Right atrium auricular region (tissue), 2 donors: ENCODE results near the gene SNX33. TPM values are rescaled to one million over a fixed set of nuclear protein-coding genes. Genes with fewer than 3 reads are reported as not detected.
A peak's percentile ranks its signal among the peaks of the same experiment; 100 is the strongest.

Experiments used
- DNase-seq: peaks from one replicate; pipeline ENCODE4 v3.0.0-alpha.2; 2019; ENCODE audit warnings: low spot score
- H3K27ac ChIP-seq, 2 donors: fragments of 200-600 bp; sonication (generic); 1 replicate in 1 of 2; 2 replicates in 1 of 2; pipeline ENCODE4 v1.5.1; 2016 to 2019
- H3K27me3 ChIP-seq, 2 donors: fragments of 200-600 bp; sonication (generic); one replicate each; pipeline versions ENCODE4 v1.5.1 to v1.6.0; 2017 to 2019
- H3K36me3 ChIP-seq: fragments of 200-600 bp; sonication (generic); one replicate; pipeline ENCODE4 v1.5.1; 2016
- H3K4me1 ChIP-seq, 2 donors: fragments of 200-600 bp; sonication (generic); one replicate each; pipeline versions ENCODE4 v1.5.1 to v1.6.0; 2017 to 2019
- H3K4me3 ChIP-seq, 2 donors: fragments of 200-600 bp; sonication (generic); 1 replicate in 1 of 2; 2 replicates in 1 of 2; pipeline ENCODE4 v1.5.1; 2017 to 2019; ENCODE audit warnings: mild to moderate bottlenecking in 1 of 2, moderate library complexity in 1 of 2
- H3K9me3 ChIP-seq, 2 donors: fragments of 200-600 bp; sonication (generic); one replicate each; pipeline ENCODE4 v1.5.1; 2019
- total RNA-seq, 2 donors: library from RNA; depleted of rRNA; stranded (reverse); fragments of >200 nt; gene quantifications; one replicate each; pipeline ENCODE4 v1.1.0, GENCODE V29; 2016
- TF ChIP-seq, protein P1 (sequence below), 2 donors: fragments of 200-600 bp; sonication (generic); IDR thresholded peaks; one replicate each; pipeline ENCODE4 v1.5.1; 2019; ENCODE audit warnings: antibody characterized with exemption in 2 of 2

Gene SNX33
- total RNA-seq, 2 donors from 2014 or later = 10.3 to 20.5 TPM

DNA sequence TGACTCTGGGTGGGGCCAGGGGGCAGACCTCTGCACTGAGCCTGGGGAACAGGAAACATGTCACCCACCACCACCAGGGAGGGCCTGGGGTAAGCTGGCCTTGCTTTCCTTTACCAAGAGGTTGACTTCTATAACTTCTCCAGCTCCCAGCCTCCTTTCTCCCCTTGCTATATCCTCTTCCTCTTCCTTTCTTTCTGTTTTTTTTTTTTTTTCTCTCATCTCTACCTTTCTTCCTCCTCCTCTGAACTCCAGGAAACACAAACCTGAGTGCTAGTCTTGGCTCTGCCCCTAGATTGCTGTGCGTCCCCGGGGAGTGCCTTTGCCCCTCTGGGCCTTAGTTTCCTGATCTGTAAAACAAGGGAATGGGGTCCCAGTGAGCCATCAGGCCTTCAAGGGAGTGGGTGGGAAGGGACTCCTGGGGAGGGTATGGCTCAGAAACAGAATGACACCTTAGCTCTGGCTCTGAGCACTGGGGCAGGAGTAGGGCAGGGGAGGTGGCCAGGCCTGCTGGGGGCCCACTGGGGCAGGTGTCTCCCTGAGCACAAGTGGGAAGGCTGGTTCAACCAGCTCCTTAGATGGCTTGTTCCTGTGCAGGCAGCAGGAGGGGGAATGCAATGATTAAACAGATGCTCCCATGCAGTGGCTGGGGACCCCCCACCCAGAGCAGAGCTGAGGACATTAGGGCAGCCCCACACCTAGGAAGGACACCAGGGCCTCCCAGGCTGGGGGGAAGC, 4.3 kb downstream of the SNX33 start:
- Histone ChIP-seq H3K4me3 (peak overlapping the region; percentile 13 to 73), H3K9me3 (no peaks in the 10 kb centered on the region), H3K27me3 (no peaks in the 10 kb centered on the region), H3K4me1 (peaks cover 0 to 71% of the 10 kb centered on the region in 2 donors), H3K36me3 (peaks cover 12% of the 10 kb centered on the region), H3K27ac (peak overlapping the region; percentile 50 to 64)
- no peak for DNase-seq
- TF ChIP-seq, protein P1, sequence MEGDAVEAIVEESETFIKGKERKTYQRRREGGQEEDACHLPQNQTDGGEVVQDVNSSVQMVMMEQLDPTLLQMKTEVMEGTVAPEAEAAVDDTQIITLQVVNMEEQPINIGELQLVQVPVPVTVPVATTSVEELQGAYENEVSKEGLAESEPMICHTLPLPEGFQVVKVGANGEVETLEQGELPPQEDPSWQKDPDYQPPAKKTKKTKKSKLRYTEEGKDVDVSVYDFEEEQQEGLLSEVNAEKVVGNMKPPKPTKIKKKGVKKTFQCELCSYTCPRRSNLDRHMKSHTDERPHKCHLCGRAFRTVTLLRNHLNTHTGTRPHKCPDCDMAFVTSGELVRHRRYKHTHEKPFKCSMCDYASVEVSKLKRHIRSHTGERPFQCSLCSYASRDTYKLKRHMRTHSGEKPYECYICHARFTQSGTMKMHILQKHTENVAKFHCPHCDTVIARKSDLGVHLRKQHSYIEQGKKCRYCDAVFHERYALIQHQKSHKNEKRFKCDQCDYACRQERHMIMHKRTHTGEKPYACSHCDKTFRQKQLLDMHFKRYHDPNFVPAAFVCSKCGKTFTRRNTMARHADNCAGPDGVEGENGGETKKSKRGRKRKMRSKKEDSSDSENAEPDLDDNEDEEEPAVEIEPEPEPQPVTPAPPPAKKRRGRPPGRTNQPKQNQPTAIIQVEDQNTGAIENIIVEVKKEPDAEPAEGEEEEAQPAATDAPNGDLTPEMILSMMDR (IDR thresholded peaks at IDR 0.05) = no peak

DNA sequence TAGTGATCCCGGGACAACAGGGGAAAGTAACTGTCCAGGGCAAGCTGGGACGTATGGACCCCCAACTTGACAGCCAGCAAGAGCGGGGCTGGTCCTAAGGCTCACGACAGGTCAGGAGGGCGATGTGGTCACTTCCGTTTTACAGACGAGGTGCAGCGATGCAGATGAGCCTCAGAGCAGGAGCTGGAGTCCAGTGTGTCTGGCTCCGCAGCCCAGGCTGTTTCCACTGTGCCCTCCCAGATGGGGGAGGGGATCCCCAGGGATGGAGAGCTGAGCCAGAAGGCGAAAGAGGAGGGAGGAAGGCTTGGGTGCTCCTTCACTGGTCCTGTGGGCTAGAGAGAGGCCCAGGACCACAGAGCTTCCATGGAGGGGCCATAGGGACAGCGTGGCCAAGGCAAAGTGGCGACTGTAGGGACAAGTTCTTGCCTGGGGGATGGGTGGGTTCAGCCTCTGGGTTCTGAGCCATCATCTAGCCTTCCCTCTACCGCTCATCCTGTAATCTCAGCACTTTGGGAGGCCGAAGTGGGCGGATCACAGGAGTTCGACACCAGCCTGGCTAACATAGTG, 5.7 kb downstream of the SNX33 start:
- no peak for DNase-seq
- Histone ChIP-seq H3K4me1 (peaks cover 0 to 69% of the 10 kb centered on the region in 2 donors), H3K27me3 (no peaks in the 10 kb centered on the region), H3K9me3 (no peaks in the 10 kb centered on the region), H3K27ac (peak overlapping the region; percentile 50 to 64), H3K36me3 (peaks cover 22% of the 10 kb centered on the region), H3K4me3 (peak overlapping the region in 1 of 2 donors; percentile 7)
- TF ChIP-seq, protein P1 (IDR thresholded peaks at IDR 0.05) = no peak

DNA sequence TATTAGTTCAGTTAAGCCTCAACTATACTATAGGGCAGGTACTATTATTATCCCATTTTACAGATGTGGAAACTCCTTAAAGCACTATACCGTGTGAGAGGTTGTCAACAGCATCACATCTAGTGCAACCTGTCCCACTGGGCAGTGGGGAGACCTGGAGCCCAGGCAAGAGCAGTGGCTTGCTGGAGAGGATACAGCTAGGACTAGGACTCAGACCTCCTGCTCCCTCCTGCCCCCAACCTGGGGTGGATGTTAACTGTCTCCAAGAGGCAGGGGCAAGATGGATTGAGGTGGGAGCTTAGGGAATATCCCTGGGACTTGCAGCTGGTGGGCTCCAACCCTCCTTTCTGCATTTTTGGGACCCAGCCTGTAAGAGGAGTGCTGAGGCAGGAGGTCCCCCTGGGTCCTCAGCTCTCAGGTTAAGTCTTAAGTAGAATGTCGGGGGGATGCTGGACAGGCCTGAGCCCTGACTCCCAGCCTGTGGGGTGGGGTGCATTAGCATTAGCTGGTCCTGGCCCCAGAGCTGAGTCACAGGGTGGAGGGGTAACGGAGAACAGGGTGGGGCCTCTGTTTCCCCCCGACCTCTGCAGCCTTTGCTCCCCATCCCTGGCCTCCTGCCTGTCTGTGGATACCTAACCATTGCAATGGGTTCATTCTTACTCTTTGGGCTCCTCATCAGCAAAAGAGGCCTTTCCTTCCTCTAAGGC, 6.6 kb downstream of the SNX33 start:
- TF ChIP-seq, protein P1 (IDR thresholded peaks at IDR 0.05) = no peak
- peaks cover 0 to 68% of the 10 kb centered on the region in 2 donors for H3K4me1 ChIP-seq
- no peak overlapping the region for H3K27ac ChIP-seq
- no peaks in the 10 kb centered on the region for H3K27me3 ChIP-seq
- H3K4me3 ChIP-seq = no peak overlapping the region
- H3K9me3 ChIP-seq = no peaks in the 10 kb centered on the region
- no peak for DNase-seq
- H3K36me3 ChIP-seq = peaks cover 22% of the 10 kb centered on the region

DNA sequence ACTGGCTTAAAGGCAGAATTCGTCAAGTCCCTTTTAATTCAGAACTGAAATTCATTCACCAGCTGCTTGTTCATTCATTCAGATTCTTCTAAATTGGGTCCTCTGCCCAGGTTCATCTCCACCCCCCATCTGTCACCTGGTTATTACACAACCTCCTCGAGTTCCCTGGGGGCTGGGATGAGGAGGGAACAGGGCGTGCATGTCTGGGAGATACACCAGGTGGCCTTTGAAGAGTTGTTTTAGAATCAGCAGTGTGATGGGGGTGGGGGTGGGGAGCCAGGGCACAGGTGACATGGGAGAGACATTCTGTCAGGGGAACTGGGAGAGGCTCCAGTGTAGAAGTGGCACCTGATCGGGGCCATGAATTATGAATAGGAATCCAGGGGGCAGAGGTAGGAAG, 8.2 kb downstream of the SNX33 start:
- no peak overlapping the region for H3K4me3 ChIP-seq
- H3K9me3 ChIP-seq = no peaks in the 10 kb centered on the region
- H3K27me3 ChIP-seq = no peaks in the 10 kb centered on the region
- H3K4me1 ChIP-seq = peaks cover 0 to 68% of the 10 kb centered on the region in 2 donors
- TF ChIP-seq, protein P1 (IDR thresholded peaks at IDR 0.05) = no peak
- DNase-seq = no peak
- no peak overlapping the region for H3K27ac ChIP-seq
- peaks cover 15% of the 10 kb centered on the region for H3K36me3 ChIP-seq

DNA sequence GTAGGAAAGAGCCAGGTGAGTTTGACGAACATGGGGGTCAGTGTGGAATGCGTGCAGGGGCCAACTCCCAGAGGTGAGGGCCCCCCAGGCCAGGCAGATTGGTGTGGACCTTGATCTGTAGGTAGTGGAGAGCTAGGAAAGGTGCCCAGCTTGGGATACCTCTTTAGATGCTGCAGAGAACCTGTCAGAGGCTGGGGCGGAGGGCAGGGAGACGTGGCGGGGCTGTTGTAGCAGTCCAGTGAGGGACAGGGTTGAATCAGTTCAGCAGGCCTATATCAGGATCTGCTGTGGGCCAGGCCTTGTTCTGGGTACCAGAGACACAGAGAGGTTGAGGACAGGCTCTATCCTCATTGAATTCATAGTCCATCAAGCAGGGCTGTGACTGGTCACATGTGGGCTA, 8.6 kb downstream of the SNX33 start:
- no peak overlapping the region for H3K27ac ChIP-seq
- peaks cover 0 to 68% of the 10 kb centered on the region in 2 donors for H3K4me1 ChIP-seq
- H3K27me3 ChIP-seq = no peaks in the 10 kb centered on the region
- H3K4me3 ChIP-seq = no peak overlapping the region
- peaks cover 15% of the 10 kb centered on the region for H3K36me3 ChIP-seq
- DNase-seq = no peak
- H3K9me3 ChIP-seq = no peaks in the 10 kb centered on the region
- TF ChIP-seq, protein P1 (IDR thresholded peaks at IDR 0.05) = no peak
